Liver (tissue), 9 donors: ENCODE data around the gene SP4. TPM values are rescaled to one million over a fixed set of nuclear protein-coding genes. Genes with fewer than 3 reads are reported as not detected.

ENCODE experiments used
- DNase-seq: peaks from one replicate; pipeline ENCODE4 v3.0.0-alpha.2; 2017; ENCODE audit warnings: low spot score
- H3K27ac ChIP-seq, 2 donors: one replicate each; pipeline ENCODE4 v1.7.0; 2013; ENCODE audit warnings: inconsistent platforms in 2 of 2, low read length in 2 of 2, control low read depth in 1 of 2, low read depth in 1 of 2, mild to moderate bottlenecking in 1 of 2
- H3K27me3 ChIP-seq, 4 donors: one replicate each; pipeline versions ENCODE4 v1.6.1 to v1.7.0; 2013; ENCODE audit warnings: low read length in 3 of 4, inconsistent platforms in 1 of 4, mild to moderate bottlenecking in 1 of 4, moderate library complexity in 1 of 4; ENCODE audit not compliant: control insufficient read depth in 4 of 4, insufficient read depth in 4 of 4
- H3K36me3 ChIP-seq, 4 donors: one replicate each; pipeline versions ENCODE4 v1.6.1 to v1.7.0; 2013; ENCODE audit warnings: low read length in 3 of 4, mild to moderate bottlenecking in 3 of 4, low read depth in 1 of 4, moderate library complexity in 1 of 4; ENCODE audit not compliant: control insufficient read depth in 4 of 4, insufficient read depth in 3 of 4
- H3K4me1 ChIP-seq, 4 donors: one replicate each; pipeline versions ENCODE4 v1.6.1 to v1.7.0; 2013; ENCODE audit warnings: low read length in 3 of 4, mild to moderate bottlenecking in 3 of 4, moderate library complexity in 1 of 4; ENCODE audit not compliant: control insufficient read depth in 4 of 4, insufficient read depth in 4 of 4
- H3K4me3 ChIP-seq, 3 donors: one replicate each; pipeline versions ENCODE4 v1.6.1 to v1.7.0; 2013; ENCODE audit warnings: low read length in 3 of 3, control low read depth in 1 of 3, low read depth in 1 of 3, mild to moderate bottlenecking in 1 of 3
- H3K9ac ChIP-seq, 2 donors: one replicate each; pipeline ENCODE4 v1.7.0; 2013; ENCODE audit warnings: low read length in 2 of 2, mild to moderate bottlenecking in 2 of 2, moderate library complexity in 2 of 2, control low read depth in 1 of 2, low read depth in 1 of 2
- H3K9me3 ChIP-seq, 4 donors: one replicate each; pipeline versions ENCODE4 v1.6.1 to v1.7.0; 2013; ENCODE audit warnings: low read length in 3 of 4; ENCODE audit not compliant: control insufficient read depth in 4 of 4
- EGR1 ChIP-seq, 2 donors: IDR thresholded peaks; 2 replicates each; pipeline ENCODE4 v1.6.1; 2016 to 2018; ENCODE audit warnings: antibody characterized with exemption in 2 of 2, low read depth in 2 of 2
- FOXA1 ChIP-seq: IDR thresholded peaks from 2 replicates; pipeline ENCODE4 v1.6.1; 2016; ENCODE audit warnings: antibody characterized with exemption
- FOXA2 ChIP-seq: IDR thresholded peaks from 2 replicates; pipeline ENCODE4 v1.6.1; 2016; ENCODE audit warnings: antibody characterized with exemption
- GABPA ChIP-seq, 2 donors: IDR thresholded peaks in 1 of 2; conservative IDR thresholded peaks in 1 of 2; 2 replicates each; pipeline ENCODE4 v1.6.1; 2016; ENCODE audit warnings: antibody characterized with exemption in 2 of 2, mild to moderate bottlenecking in 1 of 2, moderate library complexity in 1 of 2
- HNF4A ChIP-seq, 2 donors: conservative IDR thresholded peaks; 2 replicates each; pipeline ENCODE4 v1.6.1; 2016; ENCODE audit warnings: antibody characterized with exemption in 2 of 2, mild to moderate bottlenecking in 2 of 2
- HNF4G ChIP-seq: IDR thresholded peaks from 2 replicates; pipeline ENCODE4 v1.6.1; 2016; ENCODE audit warnings: antibody characterized with exemption
- JUND ChIP-seq, 2 donors: IDR thresholded peaks; 2 replicates each; pipeline ENCODE4 v1.6.1; 2016; ENCODE audit warnings: antibody characterized with exemption in 2 of 2
- NR2F2 ChIP-seq: IDR thresholded peaks from 2 replicates; pipeline ENCODE4 v1.6.1; 2016; ENCODE audit warnings: antibody characterized with exemption
- RAD21 ChIP-seq, 2 donors: IDR thresholded peaks; 2 replicates each; pipeline ENCODE4 v1.6.1; 2016; ENCODE audit warnings: antibody characterized with exemption in 2 of 2, mild to moderate bottlenecking in 2 of 2
- RXRA ChIP-seq, 2 donors: IDR thresholded peaks; 2 replicates each; pipeline ENCODE4 v1.6.1; 2017 to 2018; ENCODE audit warnings: antibody characterized with exemption in 2 of 2, mild to moderate bottlenecking in 1 of 2
- SP1 ChIP-seq: IDR thresholded peaks from 2 replicates; pipeline ENCODE4 v1.6.1; 2018; ENCODE audit warnings: antibody characterized with exemption, mild to moderate bottlenecking
- TAF1 ChIP-seq: conservative IDR thresholded peaks from 2 replicates; pipeline ENCODE4 v1.6.1; 2016; ENCODE audit warnings: antibody characterized with exemption, mild to moderate bottlenecking
- YY1 ChIP-seq: IDR thresholded peaks from 2 replicates; pipeline ENCODE4 v1.6.1; 2016; ENCODE audit warnings: antibody characterized with exemption, mild to moderate bottlenecking
- WGBS: extraction: QIAGEN DNeasy Blood & Tissue Kit; methylation state at CpG from one replicate; pipeline ENCODE4 v1.1.7; 2013; 5-methylcytosine and 5-hydroxymethylcytosine counted together
- polyA plus RNA-seq, 2 donors: library from polyadenylated mRNA; stranded (reverse) in 1 of 2; unstranded in 1 of 2; fragments of 200-250 nt in 1 of 2; fragments of >200 nt in 1 of 2; fragmentation: Nextera tagmentation in 1 of 2; extraction: Ambion mirVana in 1 of 2; gene quantifications; one replicate each; pipeline versions ENCODE4 v1.2.1 to v1.2.3, GENCODE V29; 2013 to 2015
- total RNA-seq, 2 donors: library from RNA; depleted of rRNA; stranded (reverse); fragments of >200 nt; gene quantifications; one replicate each; pipeline ENCODE4 v1.2.3, GENCODE V29; 2014
- TF ChIP-seq, protein P1 (sequence below): IDR thresholded peaks from 2 replicates; pipeline ENCODE4 v1.6.1; 2016; ENCODE audit warnings: antibody characterized with exemption, mild to moderate bottlenecking
- TF ChIP-seq, protein P2 (sequence below): IDR thresholded peaks from 2 replicates; pipeline ENCODE4 v1.6.1; 2016; ENCODE audit warnings: antibody characterized with exemption
- TF ChIP-seq, protein P3 (sequence below): IDR thresholded peaks from 2 replicates; pipeline ENCODE4 v1.6.1; 2016; ENCODE audit warnings: antibody characterized with exemption
- TF ChIP-seq, protein P4 (sequence below): fragments of 150-350 bp; IDR thresholded peaks from 2 replicates; pipeline ENCODE4 v1.5.1; 2017; ENCODE audit warnings: improper control_type of control experiment, low read depth, low read length; ENCODE audit not compliant: missing input control
- TF ChIP-seq, protein P5 (sequence below): IDR thresholded peaks from 2 replicates; pipeline ENCODE4 v1.6.1; 2016; ENCODE audit warnings: antibody characterized with exemption
- donor health status: healthy.
- donor health status: healthy.
- donor health status: healthy.
- donor health status: healthy.
- donor health status: healthy.

Gene SP4
- total and polyA plus RNA-seq, 4 donors, result 0.61 to 13.2 (median 6.7) TPM

DNA sequence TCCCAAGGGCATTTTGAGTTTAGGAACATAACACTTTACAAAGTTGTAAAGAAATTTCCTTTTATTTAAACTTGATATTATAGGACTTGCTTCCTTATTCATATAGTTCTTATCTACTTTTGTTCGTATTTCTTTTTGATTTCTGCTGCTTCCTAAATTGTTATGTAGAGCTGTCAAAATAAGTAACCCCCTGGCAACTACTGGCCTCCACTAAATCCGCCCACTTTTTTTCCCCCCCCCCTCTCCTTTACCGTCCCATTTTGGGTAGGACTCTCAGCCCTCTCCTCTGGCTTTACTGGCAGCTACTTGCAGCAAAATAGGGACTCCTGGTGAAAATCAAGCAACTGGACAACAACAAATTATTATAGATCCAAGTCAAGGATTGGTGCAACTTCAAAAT is 1.1 kb downstream of the SP4 start:
- Histone ChIP-seq H3K36me3 (no peaks in the 10 kb centered on the region), H3K27ac (no peak overlapping the region), H3K27me3 (no peaks in the 10 kb centered on the region), H3K4me3 (no peak overlapping the region), H3K9me3 (no peaks in the 10 kb centered on the region), H3K4me1 (peaks cover 0 to 16% (median 8%) of the 10 kb centered on the region in 4 donors), H3K9ac (no peak overlapping the region)
- no peak for DNase-seq
- WGBS, result 76% methylated on average over 3 of the region's 3 CpGs
- TF ChIP-seq FOXA1 (no peak), YY1 (no peak), RAD21 (IDR thresholded peaks at IDR 0.05) (no peak), GABPA (IDR thresholded peaks at IDR 0.05 in 1 of 2, conservative IDR thresholded peaks at IDR 0.05 in 1 of 2) (no peak), JUND (IDR thresholded peaks at IDR 0.05) (no peak)
- TF ChIP-seq, protein P1, sequence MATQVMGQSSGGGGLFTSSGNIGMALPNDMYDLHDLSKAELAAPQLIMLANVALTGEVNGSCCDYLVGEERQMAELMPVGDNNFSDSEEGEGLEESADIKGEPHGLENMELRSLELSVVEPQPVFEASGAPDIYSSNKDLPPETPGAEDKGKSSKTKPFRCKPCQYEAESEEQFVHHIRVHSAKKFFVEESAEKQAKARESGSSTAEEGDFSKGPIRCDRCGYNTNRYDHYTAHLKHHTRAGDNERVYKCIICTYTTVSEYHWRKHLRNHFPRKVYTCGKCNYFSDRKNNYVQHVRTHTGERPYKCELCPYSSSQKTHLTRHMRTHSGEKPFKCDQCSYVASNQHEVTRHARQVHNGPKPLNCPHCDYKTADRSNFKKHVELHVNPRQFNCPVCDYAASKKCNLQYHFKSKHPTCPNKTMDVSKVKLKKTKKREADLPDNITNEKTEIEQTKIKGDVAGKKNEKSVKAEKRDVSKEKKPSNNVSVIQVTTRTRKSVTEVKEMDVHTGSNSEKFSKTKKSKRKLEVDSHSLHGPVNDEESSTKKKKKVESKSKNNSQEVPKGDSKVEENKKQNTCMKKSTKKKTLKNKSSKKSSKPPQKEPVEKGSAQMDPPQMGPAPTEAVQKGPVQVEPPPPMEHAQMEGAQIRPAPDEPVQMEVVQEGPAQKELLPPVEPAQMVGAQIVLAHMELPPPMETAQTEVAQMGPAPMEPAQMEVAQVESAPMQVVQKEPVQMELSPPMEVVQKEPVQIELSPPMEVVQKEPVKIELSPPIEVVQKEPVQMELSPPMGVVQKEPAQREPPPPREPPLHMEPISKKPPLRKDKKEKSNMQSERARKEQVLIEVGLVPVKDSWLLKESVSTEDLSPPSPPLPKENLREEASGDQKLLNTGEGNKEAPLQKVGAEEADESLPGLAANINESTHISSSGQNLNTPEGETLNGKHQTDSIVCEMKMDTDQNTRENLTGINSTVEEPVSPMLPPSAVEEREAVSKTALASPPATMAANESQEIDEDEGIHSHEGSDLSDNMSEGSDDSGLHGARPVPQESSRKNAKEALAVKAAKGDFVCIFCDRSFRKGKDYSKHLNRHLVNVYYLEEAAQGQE, result no peak
- TF ChIP-seq, protein P2, sequence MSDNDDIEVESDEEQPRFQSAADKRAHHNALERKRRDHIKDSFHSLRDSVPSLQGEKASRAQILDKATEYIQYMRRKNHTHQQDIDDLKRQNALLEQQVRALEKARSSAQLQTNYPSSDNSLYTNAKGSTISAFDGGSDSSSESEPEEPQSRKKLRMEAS, result no peak
- TF ChIP-seq, protein P3, sequence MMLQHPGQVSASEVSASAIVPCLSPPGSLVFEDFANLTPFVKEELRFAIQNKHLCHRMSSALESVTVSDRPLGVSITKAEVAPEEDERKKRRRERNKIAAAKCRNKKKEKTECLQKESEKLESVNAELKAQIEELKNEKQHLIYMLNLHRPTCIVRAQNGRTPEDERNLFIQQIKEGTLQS, result no peak

DNA sequence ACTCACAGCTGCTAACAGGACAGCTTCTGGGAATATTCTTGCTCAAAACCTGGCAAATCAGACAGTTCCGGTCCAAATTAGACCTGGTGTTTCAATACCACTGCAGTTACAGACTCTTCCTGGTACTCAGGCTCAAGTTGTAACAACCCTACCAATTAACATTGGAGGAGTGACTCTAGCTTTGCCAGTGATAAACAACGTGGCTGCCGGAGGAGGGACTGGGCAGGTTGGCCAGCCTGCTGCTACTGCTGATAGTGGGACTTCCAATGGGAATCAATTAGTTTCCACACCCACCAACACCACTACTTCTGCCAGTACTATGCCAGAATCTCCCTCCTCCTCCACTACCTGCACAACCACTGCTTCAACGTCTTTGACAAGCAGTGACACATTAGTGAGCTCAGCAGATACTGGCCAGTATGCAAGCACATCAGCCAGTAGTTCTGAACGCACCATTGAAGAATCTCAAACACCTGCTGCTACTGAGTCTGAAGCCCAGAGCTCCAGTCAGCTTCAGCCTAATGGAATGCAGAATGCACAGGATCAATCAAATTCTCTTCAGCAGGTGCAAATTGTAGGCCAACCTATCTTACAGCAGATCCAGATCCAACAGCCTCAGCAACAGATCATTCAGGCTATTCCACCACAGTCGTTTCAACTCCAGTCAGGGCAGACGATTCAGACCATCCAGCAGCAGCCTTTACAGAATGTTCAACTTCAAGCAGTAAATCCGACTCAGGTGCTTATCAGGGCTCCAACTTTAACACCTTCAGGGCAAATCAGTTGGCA is 2.1 kb downstream of the SP4 start:
- no peak overlapping the region for H3K27ac ChIP-seq
- H3K4me1 ChIP-seq, result peaks cover 0 to 16% (median 8%) of the 10 kb centered on the region in 4 donors
- no peaks in the 10 kb centered on the region for H3K36me3 ChIP-seq
- no peaks in the 10 kb centered on the region for H3K27me3 ChIP-seq
- no peaks in the 10 kb centered on the region for H3K9me3 ChIP-seq
- no peak overlapping the region for H3K9ac ChIP-seq
- no peak overlapping the region for H3K4me3 ChIP-seq
- TF ChIP-seq, protein P3, result no peak
- no peak for TF ChIP-seq EGR1 (IDR thresholded peaks at IDR 0.05; ENCODE audit: low read depth in 2 of 2)
- TF ChIP-seq RAD21 (IDR thresholded peaks at IDR 0.05), result no peak
- no peak for TF ChIP-seq GABPA (IDR thresholded peaks at IDR 0.05 in 1 of 2, conservative IDR thresholded peaks at IDR 0.05 in 1 of 2)
- TF ChIP-seq, protein P2, result no peak
- TF ChIP-seq, protein P1, result no peak
- TF ChIP-seq YY1, result no peak
- TF ChIP-seq NR2F2, result no peak
- TF ChIP-seq, protein P4, sequence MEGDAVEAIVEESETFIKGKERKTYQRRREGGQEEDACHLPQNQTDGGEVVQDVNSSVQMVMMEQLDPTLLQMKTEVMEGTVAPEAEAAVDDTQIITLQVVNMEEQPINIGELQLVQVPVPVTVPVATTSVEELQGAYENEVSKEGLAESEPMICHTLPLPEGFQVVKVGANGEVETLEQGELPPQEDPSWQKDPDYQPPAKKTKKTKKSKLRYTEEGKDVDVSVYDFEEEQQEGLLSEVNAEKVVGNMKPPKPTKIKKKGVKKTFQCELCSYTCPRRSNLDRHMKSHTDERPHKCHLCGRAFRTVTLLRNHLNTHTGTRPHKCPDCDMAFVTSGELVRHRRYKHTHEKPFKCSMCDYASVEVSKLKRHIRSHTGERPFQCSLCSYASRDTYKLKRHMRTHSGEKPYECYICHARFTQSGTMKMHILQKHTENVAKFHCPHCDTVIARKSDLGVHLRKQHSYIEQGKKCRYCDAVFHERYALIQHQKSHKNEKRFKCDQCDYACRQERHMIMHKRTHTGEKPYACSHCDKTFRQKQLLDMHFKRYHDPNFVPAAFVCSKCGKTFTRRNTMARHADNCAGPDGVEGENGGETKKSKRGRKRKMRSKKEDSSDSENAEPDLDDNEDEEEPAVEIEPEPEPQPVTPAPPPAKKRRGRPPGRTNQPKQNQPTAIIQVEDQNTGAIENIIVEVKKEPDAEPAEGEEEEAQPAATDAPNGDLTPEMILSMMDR, result no peak
- no peak for TF ChIP-seq HNF4G
- TF ChIP-seq FOXA2, result no peak
- TF ChIP-seq RXRA (IDR thresholded peaks at IDR 0.05), result no peak
- TF ChIP-seq, protein P5, sequence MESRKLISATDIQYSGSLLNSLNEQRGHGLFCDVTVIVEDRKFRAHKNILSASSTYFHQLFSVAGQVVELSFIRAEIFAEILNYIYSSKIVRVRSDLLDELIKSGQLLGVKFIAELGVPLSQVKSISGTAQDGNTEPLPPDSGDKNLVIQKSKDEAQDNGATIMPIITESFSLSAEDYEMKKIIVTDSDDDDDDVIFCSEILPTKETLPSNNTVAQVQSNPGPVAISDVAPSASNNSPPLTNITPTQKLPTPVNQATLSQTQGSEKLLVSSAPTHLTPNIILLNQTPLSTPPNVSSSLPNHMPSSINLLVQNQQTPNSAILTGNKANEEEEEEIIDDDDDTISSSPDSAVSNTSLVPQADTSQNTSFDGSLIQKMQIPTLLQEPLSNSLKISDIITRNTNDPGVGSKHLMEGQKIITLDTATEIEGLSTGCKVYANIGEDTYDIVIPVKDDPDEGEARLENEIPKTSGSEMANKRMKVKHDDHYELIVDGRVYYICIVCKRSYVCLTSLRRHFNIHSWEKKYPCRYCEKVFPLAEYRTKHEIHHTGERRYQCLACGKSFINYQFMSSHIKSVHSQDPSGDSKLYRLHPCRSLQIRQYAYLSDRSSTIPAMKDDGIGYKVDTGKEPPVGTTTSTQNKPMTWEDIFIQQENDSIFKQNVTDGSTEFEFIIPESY, result no peak
- no peak for TF ChIP-seq HNF4A (conservative IDR thresholded peaks at IDR 0.05)
- TF ChIP-seq JUND (IDR thresholded peaks at IDR 0.05), result no peak
- no peak for TF ChIP-seq SP1
- no peak for TF ChIP-seq FOXA1
- no peak for TF ChIP-seq TAF1
- peak; percentile 58 for DNase-seq
- 82% methylated on average over 8 of the region's 8 CpGs for WGBS
